COLO668 (cell line): ENCODE measurements around the gene PITPNC1.
"Not testable (repeated sequence)": the region's sequence is repeated elsewhere in the genome, so short reads cannot be mapped to it uniquely, and the experiment has no call there.

Experiments used
- DNase-seq: peaks from one replicate; lab custom pipeline; 2025; ENCODE audit not compliant: unreplicated experiment; lab: John Stamatoyannopoulos, UW

Gene PITPNC1

DNA sequence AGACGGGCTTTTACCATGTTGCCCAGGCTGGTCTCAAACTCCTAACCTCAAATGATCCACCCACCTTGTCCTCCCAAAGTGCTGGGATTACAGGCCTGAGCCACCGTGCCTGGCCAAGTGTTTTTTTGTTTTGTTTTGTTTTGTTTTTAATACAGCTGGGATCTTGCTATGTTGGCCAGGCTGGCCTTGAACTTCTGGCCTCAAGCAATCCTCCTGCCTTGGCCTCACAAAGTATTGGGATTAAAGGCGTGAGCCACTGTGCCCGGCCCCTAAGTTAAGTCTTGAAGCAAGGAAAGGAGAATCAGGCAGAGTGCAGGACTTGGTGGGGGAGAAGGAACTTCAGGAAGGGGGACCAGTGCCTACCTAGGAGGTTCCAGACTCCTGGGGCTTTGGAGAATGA is 288.9 kb downstream of the PITPNC1 start:
- no peak for DNase-seq

DNA sequence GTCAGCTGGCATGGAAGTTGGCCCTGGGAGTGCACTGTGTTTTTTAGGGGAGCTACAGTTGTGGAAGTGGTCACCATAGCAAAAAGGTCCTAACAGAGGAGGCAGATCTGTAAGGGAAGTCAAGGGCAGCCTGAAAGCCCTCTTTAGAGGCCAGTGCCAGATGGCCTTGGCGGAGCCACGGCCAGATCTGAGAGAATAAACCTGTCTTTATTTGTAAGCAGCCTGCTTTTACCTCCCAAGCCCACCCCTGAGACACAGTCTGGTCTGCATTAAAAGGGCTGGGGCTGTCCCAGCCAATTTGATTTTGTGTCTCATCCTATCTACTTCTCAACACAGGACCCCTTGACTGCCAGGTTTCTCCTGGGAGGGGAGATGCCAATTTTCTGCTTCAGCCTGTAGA is 289.6 kb downstream of the PITPNC1 start:
- DNase-seq = no peak

DNA sequence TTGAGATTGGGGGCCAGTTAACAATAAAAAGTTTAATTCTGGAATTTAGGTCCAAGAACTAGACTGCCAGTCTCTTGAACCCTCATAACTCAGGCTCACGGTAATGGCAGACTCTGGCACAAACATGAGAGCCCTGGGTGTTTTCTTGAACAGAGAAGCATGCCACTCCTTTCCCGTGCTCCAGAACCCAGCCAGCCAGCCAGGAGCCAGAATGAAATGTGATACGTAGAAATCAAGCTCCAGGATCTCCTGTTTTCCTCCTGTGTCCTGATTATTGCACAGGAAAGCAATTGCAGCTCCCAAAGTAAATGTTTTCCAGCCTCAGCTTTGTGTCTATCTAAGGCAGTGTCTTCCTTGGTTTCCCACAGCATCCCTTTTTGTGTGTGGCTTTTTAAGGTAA is 294.4 kb downstream of the PITPNC1 start:
- peak; percentile 24 for DNase-seq

DNA sequence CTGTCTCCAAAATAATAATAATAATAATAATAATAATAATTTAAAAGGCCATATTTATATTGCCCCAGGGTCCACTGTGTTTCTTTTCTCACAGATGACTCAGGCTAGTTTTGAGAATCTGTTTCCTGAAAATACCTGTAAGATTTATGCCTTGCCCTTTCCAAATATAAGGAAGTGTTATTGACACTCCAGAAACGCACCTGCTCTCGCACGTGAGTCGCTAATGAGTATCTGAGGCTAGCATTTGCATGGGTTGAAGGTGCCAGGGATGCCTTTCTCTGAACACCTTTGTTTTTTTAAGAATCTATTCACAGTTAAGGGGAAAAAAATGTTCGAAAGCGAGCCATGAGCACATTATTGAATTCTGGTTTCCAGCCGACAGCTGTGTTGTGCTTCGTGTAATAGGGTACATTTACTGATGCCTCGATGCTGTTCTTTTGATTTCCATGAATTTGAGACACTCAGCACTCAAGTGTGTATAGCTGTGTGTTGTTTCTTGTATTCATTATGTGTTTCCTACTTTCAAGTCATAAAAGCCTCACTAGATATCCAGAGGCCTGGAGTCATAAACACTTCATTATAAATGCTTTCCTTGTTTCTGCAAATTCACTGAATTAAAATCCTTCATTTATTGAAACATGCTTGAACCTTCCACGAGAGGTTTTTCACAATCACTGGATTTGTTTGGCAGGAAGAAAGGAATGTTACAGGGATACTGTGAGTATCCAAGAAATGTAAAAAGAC is 295.7 kb downstream of the PITPNC1 start:
- DNase-seq = peak; percentile 69

DNA sequence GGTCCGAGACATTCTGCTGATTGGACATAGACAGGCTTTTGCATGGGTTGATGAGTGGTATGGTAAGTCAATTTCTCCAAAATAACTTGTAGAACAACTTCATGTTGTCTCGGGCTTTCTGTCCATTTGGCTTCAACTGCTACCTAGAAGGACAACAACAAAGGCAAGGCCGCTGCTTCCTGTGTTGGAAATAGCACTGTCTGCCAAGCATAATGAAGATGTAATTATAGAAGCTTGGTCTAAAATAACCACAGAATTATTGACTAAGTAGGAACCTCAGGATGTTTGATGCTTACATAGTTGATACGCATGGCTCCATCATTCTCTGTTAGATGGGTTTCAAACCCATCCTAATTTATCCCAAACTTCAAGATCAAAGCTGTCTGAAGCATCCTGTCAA is 298.4 kb downstream of the PITPNC1 start:
- DNase-seq = no peak

DNA sequence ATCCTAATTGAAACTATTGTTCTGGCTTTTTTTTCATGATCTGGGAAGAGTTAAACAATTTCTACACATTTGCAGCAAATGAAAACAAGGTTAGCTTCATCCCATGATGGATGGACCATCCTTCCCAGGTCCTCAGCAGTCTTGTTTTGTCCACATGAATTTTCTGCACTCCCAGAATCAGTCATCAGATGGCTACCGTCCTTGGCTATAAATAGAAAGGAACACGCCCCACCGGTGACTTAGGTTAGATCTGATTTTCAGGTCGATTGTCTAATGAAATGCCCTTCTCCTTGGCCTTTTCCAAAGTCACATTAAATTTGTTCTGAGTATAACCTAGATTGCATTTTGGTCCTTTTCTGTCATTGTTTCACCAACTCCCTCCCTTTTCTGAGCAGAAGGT is 299.2 kb downstream of the PITPNC1 start:
- DNase-seq = no peak

DNA sequence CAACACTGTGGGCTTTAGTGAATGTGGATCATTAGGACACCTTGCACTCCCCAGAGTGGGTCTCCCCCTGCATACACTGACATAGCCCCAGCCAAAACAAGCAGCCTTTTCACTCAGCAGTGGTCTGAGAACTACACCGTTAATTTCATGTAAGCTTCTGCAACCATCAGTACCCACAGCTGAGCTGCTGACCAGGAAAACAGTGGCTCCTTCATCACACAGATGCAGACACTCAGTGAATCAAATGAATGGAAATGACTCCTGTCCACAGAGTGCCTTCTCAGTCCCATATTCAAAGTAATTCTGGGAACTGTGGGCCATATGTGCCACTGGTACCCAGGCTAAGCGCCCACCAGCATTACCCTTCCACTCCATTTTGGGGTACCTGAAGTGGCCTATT is 301.3 kb downstream of the PITPNC1 start:
- DNase-seq = no peak

DNA sequence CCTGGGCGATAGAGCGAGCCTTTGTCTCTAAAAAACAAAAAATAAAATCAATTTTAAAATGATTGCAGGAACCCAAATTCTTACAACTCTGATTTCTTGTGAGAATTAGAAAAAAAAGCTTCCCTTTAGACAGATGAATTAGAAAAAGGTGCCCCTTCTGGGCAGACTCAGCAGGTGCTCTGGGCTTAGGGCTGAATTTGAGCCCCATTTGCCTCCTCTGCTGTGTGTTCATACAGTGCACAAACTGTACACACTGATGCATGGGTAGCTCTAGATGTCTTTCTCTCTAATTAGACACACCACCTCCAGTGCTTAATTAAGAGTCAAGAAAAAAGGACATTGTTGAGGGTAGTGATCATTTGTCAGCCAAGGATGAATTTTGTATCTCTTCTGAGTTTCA is 302.1 kb downstream of the PITPNC1 start:
- no peak for DNase-seq

DNA sequence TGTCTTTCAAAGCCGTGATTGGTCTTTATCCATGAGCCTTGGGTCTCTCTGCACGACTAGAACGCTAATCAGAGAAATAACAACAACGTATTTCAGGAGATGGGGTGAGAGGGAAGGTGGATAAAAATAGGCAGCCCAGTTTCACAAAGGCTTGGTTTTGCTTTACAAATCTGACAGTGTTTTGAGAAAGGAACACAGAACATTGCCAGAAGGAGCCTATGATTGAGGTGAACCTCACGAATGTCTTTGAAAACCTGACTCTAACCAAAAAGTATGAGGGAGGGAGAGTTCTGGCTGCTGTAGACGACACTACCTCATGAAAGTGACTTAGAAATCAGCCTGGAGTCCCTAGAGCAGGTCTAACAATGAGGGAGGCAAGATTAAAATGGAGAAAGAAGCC is 302.6 kb downstream of the PITPNC1 start:
- no peak for DNase-seq

DNA sequence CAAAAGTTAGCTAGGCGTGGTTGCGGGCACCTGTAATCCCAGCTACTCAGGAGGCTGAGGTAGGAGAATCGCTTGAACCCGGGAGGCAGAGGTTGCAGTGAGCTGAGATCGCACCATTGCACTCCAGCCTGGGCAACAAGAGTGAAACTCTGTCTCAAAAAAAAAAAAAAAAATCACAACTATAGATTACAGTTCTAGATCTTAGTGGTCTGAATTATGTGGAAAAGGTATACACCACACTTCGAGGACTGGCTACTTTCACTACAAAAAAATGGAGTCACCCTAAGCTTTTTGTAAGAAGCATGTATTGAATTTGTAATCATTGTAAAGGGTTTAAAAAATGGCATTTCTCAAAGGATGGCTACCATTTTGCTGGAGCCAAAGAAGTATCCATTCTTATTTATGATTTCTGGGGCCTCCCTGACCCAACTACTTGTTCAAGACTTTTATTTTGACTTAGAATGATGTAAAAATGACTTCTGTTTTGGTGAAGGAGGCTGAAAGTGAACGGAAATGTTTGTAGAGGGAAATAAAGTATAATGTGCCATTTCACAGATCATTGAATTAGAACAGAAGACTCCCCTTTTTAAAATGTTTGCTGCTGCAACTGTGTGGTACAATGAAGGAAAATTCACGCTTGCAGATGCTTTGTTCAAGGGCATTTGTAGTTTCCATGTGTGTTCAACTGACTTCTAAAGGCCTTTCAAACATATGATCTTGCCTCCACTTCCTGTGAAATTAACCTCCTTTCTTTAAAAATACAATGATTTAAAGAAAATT is 303.6 kb downstream of the PITPNC1 start:
- DNase-seq = no peak

DNA sequence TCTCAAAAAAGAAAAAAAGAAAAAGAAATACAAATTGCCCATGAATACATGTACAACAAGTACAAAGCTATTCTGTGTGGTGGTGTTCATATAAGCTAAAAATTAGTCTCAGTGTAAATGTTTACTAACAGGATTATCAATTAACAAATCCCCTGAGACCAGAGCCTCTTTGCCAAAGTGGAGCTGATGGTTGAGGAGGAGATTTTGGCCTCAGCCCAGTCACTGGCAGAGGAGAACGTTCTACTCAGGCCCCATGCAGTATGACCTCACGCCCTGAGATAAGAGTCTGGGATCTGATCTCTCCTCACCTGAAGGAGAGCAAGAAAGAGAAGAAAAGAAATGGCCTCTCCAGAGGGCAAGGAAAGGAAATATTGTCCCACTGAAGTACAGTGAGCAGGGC is 305.1 kb downstream of the PITPNC1 start:
- no peak for DNase-seq

DNA sequence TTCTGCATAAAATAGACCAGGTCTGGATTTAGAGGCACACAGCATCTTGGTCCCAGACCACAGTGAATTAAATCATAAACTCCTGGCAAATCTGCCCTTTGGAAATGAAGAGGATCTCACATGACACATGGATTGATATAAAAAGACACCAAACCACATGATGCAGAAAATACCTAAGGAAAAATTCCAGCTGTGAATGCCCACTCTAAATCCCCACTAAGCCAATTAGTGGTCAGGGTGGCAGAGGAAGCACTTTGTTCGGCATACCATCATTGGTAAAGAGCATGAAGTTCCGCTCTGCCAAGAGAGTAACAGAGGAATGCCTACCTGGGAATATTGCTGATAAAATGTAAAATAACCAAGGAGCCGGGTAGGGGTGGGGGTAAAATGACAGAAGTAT is 308.3 kb downstream of the PITPNC1 start:
- no peak for DNase-seq

DNA sequence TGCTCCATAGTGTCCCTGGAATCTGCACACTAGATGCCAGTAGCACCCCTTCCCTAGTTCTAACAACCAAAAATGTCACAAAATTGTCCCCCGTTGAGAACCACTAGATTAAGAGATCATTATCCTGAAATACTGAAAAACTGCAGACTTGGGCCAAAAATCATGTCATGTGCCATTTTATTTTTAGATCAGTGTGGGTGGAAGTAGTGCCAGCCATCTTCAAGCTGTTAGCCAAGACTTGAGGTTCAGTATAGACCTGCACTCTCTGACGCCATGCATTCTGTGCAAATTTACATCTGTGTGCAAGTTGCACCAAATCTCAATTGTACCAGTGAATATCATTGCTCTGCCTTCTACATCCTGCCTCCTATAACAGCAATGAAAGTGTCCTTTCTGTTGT is 309.2 kb downstream of the PITPNC1 start:
- DNase-seq = no peak

DNA sequence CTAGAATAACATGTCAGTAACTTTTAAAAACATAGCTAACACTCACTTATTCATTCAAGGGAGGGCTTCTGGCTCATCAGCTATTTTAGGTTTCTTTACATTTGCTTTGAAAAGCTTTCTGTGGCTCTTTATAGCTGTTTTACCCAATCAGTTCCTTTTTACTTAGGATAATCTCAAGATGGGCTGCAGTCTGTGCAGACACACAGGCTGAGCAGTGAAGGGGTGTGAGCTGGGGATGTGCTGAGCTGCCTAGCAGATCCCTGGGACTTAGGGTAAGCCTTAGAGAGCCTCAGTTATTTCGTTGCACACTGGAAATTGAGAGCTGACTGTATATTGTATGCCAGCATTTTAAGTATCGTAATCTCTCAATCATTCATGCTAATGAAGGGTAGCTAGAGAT is 310.4 kb downstream of the PITPNC1 start:
- DNase-seq = no peak

DNA sequence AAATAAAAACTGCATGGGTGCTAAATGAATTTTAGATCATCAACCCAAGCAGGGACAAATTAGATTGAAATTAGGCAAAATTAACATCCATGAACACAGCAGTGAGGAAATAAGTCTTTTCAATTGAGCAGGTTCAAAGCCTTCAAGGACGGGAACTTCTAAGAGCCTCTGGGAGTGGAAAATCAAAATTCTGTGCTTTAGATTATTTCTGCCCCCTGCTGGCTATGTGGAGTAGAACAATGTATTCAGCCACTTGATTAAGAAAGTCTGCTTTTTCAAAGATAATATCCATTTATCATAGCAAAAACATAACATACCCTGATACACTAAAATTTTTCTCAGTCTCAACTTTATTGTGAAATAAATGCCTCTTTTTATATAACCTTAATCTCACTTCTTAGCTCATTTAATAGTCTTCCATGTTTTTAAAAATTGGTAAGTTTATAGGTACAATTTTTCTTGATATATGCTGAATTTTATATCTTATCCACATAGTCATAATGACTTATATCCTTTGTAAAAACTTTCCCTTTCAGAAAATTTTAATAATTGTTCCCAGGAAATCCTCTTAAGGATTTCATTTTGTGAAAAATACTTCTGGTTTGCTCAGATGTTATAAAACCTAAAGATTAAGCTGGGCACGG is 312.6 kb downstream of the PITPNC1 start:
- DNase-seq = peak; percentile 25

DNA sequence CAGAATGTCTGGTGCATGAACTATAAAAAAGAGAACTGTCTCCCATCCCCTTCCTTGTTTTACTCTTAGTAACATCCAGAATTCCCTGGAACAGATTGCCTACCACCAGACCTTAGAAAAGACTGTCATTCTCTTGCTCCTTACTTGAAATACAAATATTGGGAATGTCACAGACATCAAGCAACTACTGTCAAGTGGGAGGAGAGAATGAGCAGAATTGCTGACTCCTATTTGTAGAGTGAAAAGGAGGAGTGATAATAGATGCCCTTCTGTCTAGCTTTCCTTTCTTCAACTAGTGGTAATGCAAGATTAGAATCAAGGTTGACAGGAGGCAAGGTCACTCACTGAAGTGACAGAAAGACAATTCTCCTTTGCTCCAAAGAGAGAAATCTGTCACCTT is 316.7 kb downstream of the PITPNC1 start:
- DNase-seq = no peak

DNA sequence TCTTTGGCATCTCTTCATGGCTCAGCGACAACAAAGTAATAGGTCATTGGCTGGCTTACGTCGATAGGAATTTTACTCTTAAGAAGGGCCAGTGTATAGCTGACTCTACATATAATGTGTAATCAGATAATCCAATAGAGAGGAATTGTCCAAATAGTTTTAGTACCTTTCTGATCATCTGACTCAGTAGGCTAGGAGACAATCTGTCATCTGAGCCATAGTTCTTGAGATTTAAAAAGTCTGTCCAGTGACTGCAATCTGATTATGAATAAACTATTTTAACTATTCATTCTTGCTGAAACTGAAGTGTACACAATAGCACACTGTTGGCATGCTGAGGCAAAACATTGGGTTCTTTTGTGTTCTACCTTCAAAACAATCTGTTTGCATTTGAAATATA is 319.3 kb downstream of the PITPNC1 start:
- DNase-seq = no peak

DNA sequence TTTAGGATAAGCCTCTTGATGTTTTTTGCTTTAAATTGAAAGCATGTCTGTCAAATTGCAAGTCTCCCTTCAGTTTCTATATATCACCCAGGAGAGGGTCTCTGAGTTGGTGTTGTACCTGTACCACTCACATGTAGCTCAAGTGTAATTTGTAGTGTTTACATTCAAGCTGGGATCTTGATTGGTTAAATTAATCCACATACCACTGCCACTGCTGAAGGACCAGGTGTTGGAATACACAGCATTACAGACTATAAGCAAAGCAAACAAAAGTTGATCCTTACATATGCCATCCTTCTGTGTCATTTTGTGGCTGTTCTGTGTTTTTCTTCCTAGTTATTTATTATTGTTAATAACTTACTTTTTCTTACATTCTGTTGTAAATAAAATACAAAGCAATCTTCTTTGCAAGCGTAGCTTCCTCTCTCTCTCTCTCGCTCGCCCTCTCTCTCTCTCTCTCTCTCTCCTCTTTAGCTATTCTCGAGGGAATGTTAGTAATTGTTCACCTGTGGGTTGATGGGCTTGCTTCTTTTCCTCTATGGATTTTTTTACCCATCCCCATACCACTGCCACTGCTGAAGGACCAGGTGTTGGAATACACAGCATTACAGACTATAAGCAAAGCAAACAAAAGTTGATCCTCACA is 319.9 kb downstream of the PITPNC1 start:
- peak; percentile 1 for DNase-seq

DNA sequence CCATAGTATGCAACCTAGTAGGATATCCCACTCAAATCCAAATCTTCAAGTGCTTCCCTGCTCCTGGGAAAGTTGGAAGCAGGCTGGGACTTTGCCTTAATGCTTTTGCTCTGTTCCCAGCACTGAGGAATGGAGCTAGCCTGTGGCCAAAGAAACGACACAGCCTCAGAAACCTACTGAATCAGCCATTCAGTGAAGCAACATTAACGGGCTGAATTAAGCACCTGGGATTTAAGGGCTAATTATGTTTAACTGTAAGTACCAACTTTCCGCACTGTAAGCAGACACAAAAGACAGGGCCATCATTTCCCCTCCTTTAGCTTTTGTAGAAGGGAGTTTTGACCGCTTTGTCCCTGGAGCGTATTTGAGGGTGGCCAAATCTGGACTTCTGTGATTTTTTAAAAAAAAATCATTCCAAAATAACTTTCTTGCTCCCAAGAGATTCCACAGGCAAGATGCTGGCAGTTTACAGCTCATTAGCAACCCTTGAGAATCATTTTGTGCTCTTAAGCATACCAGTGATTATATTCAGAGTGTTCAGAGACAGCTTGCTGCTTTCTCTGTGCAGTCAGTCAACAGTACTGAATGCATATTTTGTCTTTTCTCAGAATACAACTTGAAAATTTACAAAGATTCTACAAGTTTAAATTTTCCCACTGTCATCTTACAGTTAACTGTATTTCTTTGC is 323.1 kb downstream of the PITPNC1 start:
- no peak for DNase-seq

DNA sequence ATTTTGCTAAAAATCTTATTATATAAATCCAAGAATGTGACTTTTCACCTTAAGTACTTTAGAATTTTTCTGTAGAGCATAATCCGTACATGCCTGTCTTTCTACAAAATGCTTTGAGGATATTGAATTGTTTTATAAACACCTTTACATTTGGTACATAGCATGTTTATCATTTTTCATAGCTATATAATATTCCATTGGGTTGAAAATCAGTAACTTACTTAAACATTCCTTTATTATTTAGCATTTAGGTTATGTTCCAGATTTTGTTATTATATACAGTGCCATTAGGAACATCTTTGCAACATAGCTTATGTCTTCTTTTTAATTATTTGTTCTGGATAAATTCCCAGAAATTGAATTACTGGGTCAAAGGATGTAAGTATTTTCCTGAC is 323.6 kb downstream of the PITPNC1 start:
- no peak for DNase-seq

DNA sequence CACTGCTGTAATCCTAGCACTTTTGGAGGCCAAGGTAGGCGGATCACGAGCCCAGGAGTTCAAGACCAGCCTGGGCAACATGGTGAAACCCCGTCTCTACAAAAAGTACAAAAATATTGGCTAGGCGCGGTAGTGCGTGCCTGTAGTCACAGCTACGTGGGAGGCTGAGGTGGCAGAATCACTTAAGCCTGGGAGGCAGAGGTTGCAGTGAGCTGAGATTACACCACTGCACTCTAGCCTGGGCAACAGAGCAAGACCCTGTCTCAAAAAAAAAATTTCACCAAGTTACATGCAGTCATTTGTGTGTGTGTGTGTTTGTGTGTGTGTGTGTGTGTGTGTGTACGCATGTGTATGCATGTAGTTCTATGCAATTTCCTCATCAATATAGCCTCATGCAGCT is 325.8 kb downstream of the PITPNC1 start:
- not testable (repeated sequence) for DNase-seq
